ENCODE data around the gene BGLAP. TPM values are rescaled to one million over a fixed set of nuclear protein-coding genes. Genes with fewer than 3 reads are reported as not detected.

BGLAP gene
- total RNA-seq (0.42 TPM), polyA plus RNA-seq (0.68 TPM)

DNA sequence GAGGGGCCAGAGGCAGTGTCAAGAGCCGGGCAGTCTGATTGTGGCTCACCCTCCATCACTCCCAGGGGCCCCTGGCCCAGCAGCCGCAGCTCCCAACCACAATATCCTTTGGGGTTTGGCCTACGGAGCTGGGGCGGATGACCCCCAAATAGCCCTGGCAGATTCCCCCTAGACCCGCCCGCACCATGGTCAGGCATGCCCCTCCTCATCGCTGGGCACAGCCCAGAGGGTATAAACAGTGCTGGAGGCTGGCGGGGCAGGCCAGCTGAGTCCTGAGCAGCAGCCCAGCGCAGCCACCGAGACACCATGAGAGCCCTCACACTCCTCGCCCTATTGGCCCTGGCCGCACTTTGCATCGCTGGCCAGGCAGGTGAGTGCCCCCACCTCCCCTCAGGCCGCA lies at the start of gene BGLAP:
Gene BGLAP (plus strand): TSS at position 259 of the 400 bp plus-strand sequence. CDS start 48 bp downstream, at position 307.
- DNase-seq (ENCODE audit: extremely low spot score): no peak
- H3K36me3 ChIP-seq (ENCODE audit: insufficient read depth): peaks cover 3% of the 10 kb centered on the region
- 82% methylated on average over 14 of the region's 14 CpGs for WGBS

DNA sequence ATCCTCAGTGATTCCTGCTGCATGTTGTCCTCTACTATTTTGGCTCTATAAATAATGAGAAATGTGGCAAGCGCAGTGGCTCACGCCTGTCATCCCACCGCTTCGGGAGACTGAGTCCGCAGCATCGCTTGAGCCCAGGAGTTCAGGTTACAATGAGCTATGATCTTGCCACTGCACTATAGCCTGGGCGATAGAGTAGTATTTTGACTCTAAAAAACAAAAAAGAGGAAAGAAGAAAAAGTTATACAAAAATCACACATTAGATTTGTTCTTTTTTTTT lies 48.8 kb upstream of the BGLAP start:
- peak overlapping the region; percentile 42 for H3K4me3 ChIP-seq (ENCODE audit: low read depth, low read length)
- H3K36me3 ChIP-seq (ENCODE audit: insufficient read depth): peaks cover 1% of the 10 kb centered on the region
- H3K4me1 ChIP-seq (ENCODE audit: insufficient read depth): no peaks in the 10 kb centered on the region
- no peak for DNase-seq (ENCODE audit: extremely low spot score)
- H3K27ac ChIP-seq (ENCODE audit: low read depth): no peak overlapping the region
- 69% methylated on average over 7 of the region's 7 CpGs for WGBS

More for the DNA sequence above, at the start of gene BGLAP:
- no peak within 1 kb of the TSS for H3K27ac ChIP-seq (ENCODE audit: low read depth)
- H3K4me1 ChIP-seq (ENCODE audit: insufficient read depth): no peaks in the 10 kb centered on the region
- H3K4me3 ChIP-seq (ENCODE audit: low read depth, low read length): no peak within 1 kb of the TSS

GRCh38 chr1:156193488-156194299 lies 48.3 kb upstream of the BGLAP start, which contains the start of gene SLC25A44:
Gene SLC25A44, plus strand, starts transcription at chr1:156194104. Its CDS starts 5,744 bp downstream, at chr1:156199848.
- H3K4me1 ChIP-seq (ENCODE audit: insufficient read depth): no peaks in the 10 kb centered on the region
- H3K27ac ChIP-seq (ENCODE audit: low read depth): peak within 1 kb of the TSS; percentile 32
- H3K4me3 ChIP-seq (ENCODE audit: low read depth, low read length): peak within 1 kb of the TSS; percentile 64
- peak; percentile 99 for DNase-seq (ENCODE audit: extremely low spot score)
- H3K36me3 ChIP-seq (ENCODE audit: insufficient read depth): peaks cover 1% of the 10 kb centered on the region
- WGBS: 2% methylated on average over 59 of the region's 59 CpGs

DNA sequence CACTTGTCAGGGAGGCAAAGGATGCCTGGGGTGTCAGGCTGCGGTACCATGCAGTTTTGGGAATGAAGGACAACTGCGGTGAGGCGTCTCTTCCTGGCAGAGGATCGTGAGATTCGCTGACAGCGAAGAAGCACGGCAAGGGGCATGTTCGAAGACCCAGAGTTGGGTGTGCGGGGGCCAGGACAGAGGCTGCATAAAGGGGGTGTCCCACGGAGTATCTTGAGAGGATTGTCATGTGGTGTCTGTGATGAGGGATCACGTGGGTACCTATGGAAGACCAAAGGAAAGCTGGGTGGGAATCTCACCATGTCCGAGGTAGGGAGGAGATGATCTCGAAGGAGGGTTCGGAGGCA lies 47.7 kb upstream of the BGLAP start:
- 11% methylated on average over 14 of the region's 14 CpGs for WGBS
- H3K4me3 ChIP-seq (ENCODE audit: low read depth, low read length): peak overlapping the region; percentile 64
- DNase-seq (ENCODE audit: extremely low spot score): no peak

GRCh38 chr1:156195853-156196252 lies 46.1 kb upstream of the BGLAP start:
- DNase-seq (ENCODE audit: extremely low spot score): no peak
- H3K4me1 ChIP-seq (ENCODE audit: insufficient read depth): no peaks in the 10 kb centered on the region
- no peak overlapping the region for H3K27ac ChIP-seq (ENCODE audit: low read depth)
- no peaks in the 10 kb centered on the region for H3K36me3 ChIP-seq (ENCODE audit: insufficient read depth)
- H3K4me3 ChIP-seq (ENCODE audit: low read depth, low read length): no peak overlapping the region
- 73% methylated on average over 4 of the region's 4 CpGs for WGBS

More for the DNA sequence above, 47.7 kb upstream of the BGLAP start:
- H3K4me1 ChIP-seq (ENCODE audit: insufficient read depth): no peaks in the 10 kb centered on the region
- H3K36me3 ChIP-seq (ENCODE audit: insufficient read depth): peaks cover 1% of the 10 kb centered on the region
- H3K27ac ChIP-seq (ENCODE audit: low read depth): no peak overlapping the region

GRCh38 chr1:156196445-156196844 lies 45.5 kb upstream of the BGLAP start:
- no peak overlapping the region for H3K27ac ChIP-seq (ENCODE audit: low read depth)
- WGBS: 75% methylated on average over 2 of the region's 2 CpGs
- H3K36me3 ChIP-seq (ENCODE audit: insufficient read depth): no peaks in the 10 kb centered on the region
- no peak for DNase-seq (ENCODE audit: extremely low spot score)
- H3K4me1 ChIP-seq (ENCODE audit: insufficient read depth): no peaks in the 10 kb centered on the region
- no peak overlapping the region for H3K4me3 ChIP-seq (ENCODE audit: low read depth, low read length)

DNA sequence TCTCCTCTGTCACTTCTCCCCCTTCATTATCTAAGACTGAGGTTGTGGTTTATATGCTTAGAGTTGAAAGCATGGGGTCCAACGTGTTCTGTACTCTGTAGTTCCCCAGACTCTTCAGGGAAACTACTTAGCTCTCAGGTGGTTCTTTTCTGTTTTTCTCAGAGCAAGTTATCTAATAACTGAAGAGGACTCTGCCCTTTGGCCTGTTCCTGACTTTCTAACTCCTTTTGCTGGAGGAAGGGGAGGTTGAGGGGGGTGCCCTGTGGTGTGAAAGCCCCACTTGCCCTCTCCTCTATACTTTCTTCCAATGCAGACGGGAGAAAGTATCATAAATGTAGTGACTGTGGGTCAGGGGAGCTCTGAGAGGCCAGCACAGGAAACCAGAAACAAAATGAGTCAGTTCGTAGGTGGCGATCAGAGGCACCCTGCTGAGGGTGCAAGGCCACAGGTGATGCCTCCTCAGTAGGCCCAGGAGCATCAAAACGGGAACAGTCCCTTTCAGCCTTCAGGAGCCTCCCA lies 43.1 kb upstream of the BGLAP start:
- WGBS: 81% methylated on average over 5 of the region's 5 CpGs
- no peak overlapping the region for H3K27ac ChIP-seq (ENCODE audit: low read depth)
- H3K4me3 ChIP-seq (ENCODE audit: low read depth, low read length): no peak overlapping the region
- H3K36me3 ChIP-seq (ENCODE audit: insufficient read depth): no peaks in the 10 kb centered on the region
- H3K4me1 ChIP-seq (ENCODE audit: insufficient read depth): no peaks in the 10 kb centered on the region
- DNase-seq (ENCODE audit: extremely low spot score): no peak

GRCh38 chr1:156200044-156200443 lies 41.9 kb upstream of the BGLAP start:
- no peak overlapping the region for H3K4me3 ChIP-seq (ENCODE audit: low read depth, low read length)
- H3K36me3 ChIP-seq (ENCODE audit: insufficient read depth): no peaks in the 10 kb centered on the region
- no peak for DNase-seq (ENCODE audit: extremely low spot score)
- H3K27ac ChIP-seq (ENCODE audit: low read depth): no peak overlapping the region
- WGBS: 95% methylated on average over 8 of the region's 8 CpGs
- H3K4me1 ChIP-seq (ENCODE audit: insufficient read depth): no peaks in the 10 kb centered on the region

GRCh38 chr1:156203331-156203730 lies 38.7 kb upstream of the BGLAP start:
- no peak overlapping the region for H3K27ac ChIP-seq (ENCODE audit: low read depth)
- no peaks in the 10 kb centered on the region for H3K4me1 ChIP-seq (ENCODE audit: insufficient read depth)
- no peak for DNase-seq (ENCODE audit: extremely low spot score)
- H3K36me3 ChIP-seq (ENCODE audit: insufficient read depth): no peaks in the 10 kb centered on the region
- H3K4me3 ChIP-seq (ENCODE audit: low read depth, low read length): no peak overlapping the region

- DNase-seq (ENCODE audit: extremely low spot score): no peak
- no peak overlapping the region for H3K27ac ChIP-seq (ENCODE audit: low read depth)
- no peak overlapping the region for H3K4me3 ChIP-seq (ENCODE audit: low read depth, low read length)
- no peaks in the 10 kb centered on the region for H3K4me1 ChIP-seq (ENCODE audit: insufficient read depth)
- 98% methylated on average over 3 of the region's 3 CpGs for WGBS
- no peaks in the 10 kb centered on the region for H3K36me3 ChIP-seq (ENCODE audit: insufficient read depth)
Observed at GRCh38 chr1:156204686-156205085, 37.3 kb upstream of the BGLAP start.

DNA sequence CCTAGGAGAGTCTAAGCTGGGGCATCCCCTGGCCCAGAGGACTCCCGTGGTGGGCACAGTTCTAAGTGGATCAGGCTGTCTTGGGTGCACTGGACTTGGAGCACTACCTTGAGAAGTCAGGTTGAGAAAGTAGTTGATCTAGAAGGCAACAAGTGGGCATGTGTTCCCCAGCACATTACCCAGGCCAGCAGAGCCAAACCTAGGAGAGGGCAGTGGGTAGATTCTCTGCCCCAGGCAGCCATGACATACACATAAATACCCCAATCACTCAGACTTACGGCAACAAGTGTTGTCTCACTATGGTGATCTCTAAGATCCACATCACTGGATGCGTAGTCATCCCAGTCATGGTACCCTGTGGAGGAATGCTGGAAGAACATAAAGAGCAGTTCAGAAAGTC lies 30.7 kb upstream of the BGLAP start:
- no peak overlapping the region for H3K4me3 ChIP-seq (ENCODE audit: low read depth, low read length)
- no peak for DNase-seq (ENCODE audit: extremely low spot score)
- no peak overlapping the region for H3K27ac ChIP-seq (ENCODE audit: low read depth)
- no peaks in the 10 kb centered on the region for H3K4me1 ChIP-seq (ENCODE audit: insufficient read depth)
- 97% methylated on average over 3 of the region's 3 CpGs for WGBS
- no peaks in the 10 kb centered on the region for H3K36me3 ChIP-seq (ENCODE audit: insufficient read depth)

DNA sequence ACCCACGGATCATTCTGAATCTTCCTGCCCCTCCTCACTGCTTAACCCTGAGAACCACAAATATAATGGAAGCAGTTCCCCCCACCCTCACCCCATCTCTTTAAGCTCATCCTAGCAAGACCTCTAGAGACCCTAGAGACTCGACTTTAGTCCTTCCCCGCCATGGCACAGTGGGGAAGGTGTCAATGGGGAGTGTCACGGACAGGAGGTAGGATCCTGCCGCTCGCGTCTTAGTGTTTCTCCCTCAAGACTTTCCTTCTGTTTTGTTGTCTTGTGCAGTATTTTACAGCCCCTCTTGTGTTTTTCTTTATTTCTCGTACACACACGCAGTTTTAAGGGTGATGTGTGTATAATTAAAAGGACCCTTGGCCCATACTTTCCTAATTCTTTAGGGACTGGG lies 29.9 kb upstream of the BGLAP start:
- Histone ChIP-seq H3K36me3 (ENCODE audit: insufficient read depth) (no peaks in the 10 kb centered on the region), H3K4me1 (ENCODE audit: insufficient read depth) (no peaks in the 10 kb centered on the region), H3K27ac (ENCODE audit: low read depth) (peak overlapping the region; percentile 48), H3K4me3 (ENCODE audit: low read depth, low read length) (peak overlapping the region; percentile 54)
- no peak for DNase-seq (ENCODE audit: extremely low spot score)
- 83% methylated on average over 9 of the region's 9 CpGs for WGBS

DNA sequence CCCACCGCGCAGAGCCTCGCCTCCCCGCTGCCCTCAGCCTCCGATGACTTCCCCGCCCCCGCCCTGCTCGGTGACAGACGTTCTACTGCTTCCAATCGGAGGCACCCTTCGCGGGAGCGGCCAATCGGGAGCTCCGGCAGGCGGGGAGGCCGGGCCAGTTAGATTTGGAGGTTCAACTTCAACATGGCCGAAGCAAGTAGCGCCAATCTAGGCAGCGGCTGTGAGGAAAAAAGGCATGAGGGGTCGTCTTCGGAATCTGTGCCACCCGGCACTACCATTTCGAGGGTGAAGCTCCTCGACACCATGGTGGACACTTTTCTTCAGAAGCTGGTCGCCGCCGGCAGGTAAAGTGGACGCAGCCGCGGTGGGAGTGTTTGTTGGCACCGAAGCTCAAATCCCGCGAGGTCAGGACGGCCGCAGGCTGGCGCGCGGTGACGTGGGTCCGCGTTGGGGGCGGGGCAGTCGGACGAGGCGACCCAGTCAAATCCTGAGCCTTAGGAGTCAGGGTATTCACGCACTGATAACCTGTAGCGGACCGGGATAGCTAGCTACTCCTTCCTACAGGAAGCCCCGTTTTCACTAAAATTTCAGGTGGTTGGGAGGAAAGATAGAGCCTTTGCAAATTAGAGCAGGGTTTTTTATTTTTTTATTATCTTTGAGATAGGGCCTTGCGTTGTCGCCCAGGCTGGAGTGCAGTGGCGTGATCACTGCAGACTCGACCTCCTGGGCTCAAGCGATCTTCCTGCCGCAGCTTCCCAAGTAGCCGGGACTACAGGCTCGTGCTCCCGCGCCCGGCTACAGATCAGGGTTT lies 28.9 kb upstream of the BGLAP start, which contains the start of gene PMF1:
Gene PMF1 (plus strand): TSS at position 175 of the 811 bp plus-strand sequence. CDS start 9 bp downstream, at position 184.
- peak within 1 kb of the TSS; percentile 95 for H3K27ac ChIP-seq (ENCODE audit: low read depth)
- H3K36me3 ChIP-seq (ENCODE audit: insufficient read depth): no peaks in the 10 kb centered on the region
- DNase-seq (ENCODE audit: extremely low spot score): peak; percentile 94
- H3K4me1 ChIP-seq (ENCODE audit: insufficient read depth): no peaks in the 10 kb centered on the region
- WGBS: under 1% methylated on average over 61 of the region's 61 CpGs
- peak within 1 kb of the TSS; percentile 54 for H3K4me3 ChIP-seq (ENCODE audit: low read depth, low read length)

- Histone ChIP-seq H3K4me1 (ENCODE audit: insufficient read depth) (no peaks in the 10 kb centered on the region), H3K36me3 (ENCODE audit: insufficient read depth) (no peaks in the 10 kb centered on the region), H3K27ac (ENCODE audit: low read depth) (peak overlapping the region; percentile 49), H3K4me3 (ENCODE audit: low read depth, low read length) (peak overlapping the region; percentile 54)
- DNase-seq (ENCODE audit: extremely low spot score): no peak
- WGBS: 14% methylated on average over 11 of the region's 11 CpGs
Observed at GRCh38 chr1:156213644-156213966, 28.4 kb upstream of the BGLAP start.

All from urinary bladder (tissue), 4 donors.